ENCODE data around the gene NFYA. TPM values are rescaled to one million over a fixed set of nuclear protein-coding genes. Genes with fewer than 3 reads are reported as not detected.
A peak's percentile ranks its signal among the peaks of the same experiment; 100 is the strongest.

The NFYA gene
- total RNA-seq (2016; rRNA removed; fragmentation: Illumina TruSeq; extraction: Trizol) (22.9 and 52.0 TPM in 2 replicates), polyA plus RNA-seq (2011; rRNA removed) (14.8 and 16.0 TPM in 2 replicates), polyA minus RNA-seq (2011; rRNA and poly(A)+ RNA removed; ENCODE audit: low replicate concordance) (53.8 and 56.2 TPM in 2 replicates), Bru-seq, nascent RNA (percentile 86 among the genes with signal in this experiment), BruChase-seq, experiment 1, labeled RNA remaining after a 6-hour chase (percentile 80 among the genes with signal in this experiment), BruChase-seq, experiment 2, labeled RNA remaining after a 2-hour chase (percentile 87 among the genes with signal in this experiment)
- total RNA-seq (2016; cell fraction: cytosol; rRNA removed; fragmentation: Illumina TruSeq; extraction: Trizol; ENCODE audit: low read depth): 3.6 and 4.8 TPM in 2 replicates
- total RNA-seq (2016; cell fraction: insoluble cytoplasmic fraction; rRNA removed; fragmentation: Illumina TruSeq; extraction: Trizol): 22.0 and 49.9 TPM in 2 replicates
- total RNA-seq (2016; cell fraction: membrane; rRNA removed; fragmentation: Illumina TruSeq; extraction: Trizol): 18.4 and 21.5 TPM in 2 replicates
- total RNA-seq (2016; cell fraction: nucleus; rRNA removed; fragmentation: Illumina TruSeq; extraction: Trizol): 33.7 and 34.3 TPM in 2 replicates
- polyA plus RNA-seq (2011; cell fraction: cytosol; rRNA removed): 9.2 and 9.9 TPM in 2 replicates
- 19.0 and 21.1 TPM in 2 replicates for polyA plus RNA-seq (2011; cell fraction: nucleus; rRNA removed)
- polyA plus RNA-seq (2012): 18.5 and 18.9 TPM in 2 replicates
- 2.2 and 3.1 TPM in 2 replicates for polyA plus RNA-seq (2016; cell fraction: cytosol; fragmentation: Illumina TruSeq; extraction: Trizol; ENCODE audit: low read depth)
- 61.2 and 64.1 TPM in 2 replicates for polyA plus RNA-seq (2016; cell fraction: insoluble cytoplasmic fraction; fragmentation: Illumina TruSeq; extraction: Trizol; ENCODE audit: low read depth)
- polyA plus RNA-seq (2016; cell fraction: membrane; fragmentation: Illumina TruSeq; extraction: Trizol; ENCODE audit: low read depth): 9.3 and 11.6 TPM in 2 replicates
- 65.3 and 68.8 TPM in 2 replicates for polyA plus RNA-seq (2016; cell fraction: nucleus; fragmentation: Illumina TruSeq; extraction: Trizol; ENCODE audit: insufficient read depth, low read depth)
- 15.1 and 18.1 TPM in 2 replicates for polyA minus RNA-seq (2011; cell fraction: cytosol; rRNA and poly(A)+ RNA removed)
- 22.9 and 23.2 TPM in 2 replicates for polyA minus RNA-seq (2011; cell fraction: nucleus; rRNA and poly(A)+ RNA removed)
- long read RNA-seq, experiment 1, partial matches to known transcripts: 3 of 14 reads
- long read RNA-seq, experiment 1, other reads (novel, unspliced or antisense): 10 of 14 reads
- long read RNA-seq, experiment 2, transcript NFYA-202 (9 exons, 1,660 nt): major isoform, 11 of 51 reads
- long read RNA-seq, experiment 2, partial matches to known transcripts: 1 of 51 reads
- long read RNA-seq, experiment 2, other reads (novel, unspliced or antisense): 39 of 51 reads

DNA sequence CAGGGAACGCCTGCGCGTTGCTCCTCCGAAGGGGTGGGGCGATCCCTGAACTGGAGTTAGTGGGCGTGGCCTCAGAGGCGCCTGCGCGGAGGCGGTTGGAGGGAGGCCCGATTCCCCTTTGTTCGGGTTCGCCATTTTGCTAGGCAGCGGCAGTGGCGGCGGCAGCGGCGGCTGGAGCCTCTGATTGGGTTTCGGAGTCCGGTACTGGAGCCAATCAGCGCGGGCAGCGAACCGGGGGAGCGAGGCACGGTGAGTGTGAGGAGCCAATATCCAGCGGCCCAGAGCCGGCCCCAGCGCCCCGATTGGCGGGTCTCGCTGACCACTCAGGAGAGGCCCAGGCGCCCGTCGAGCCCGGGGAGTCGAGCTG, at the start of gene NFYA:
TSS of gene NFYA (plus strand) at position 139 of the 367 bp plus-strand sequence. CDS start 6,116 bp downstream, outside the sequence.
- in situ Hi-C loops (cut with HindIII; ENCODE audit: extremely low pct_ligation_motif_present, low pct_unique_long_range_greater_than_20kb) (loop anchor here (5.0 kb wide), 1 partner anchor 76 kb away; no protein-coding TSS in a partner anchor), intact Hi-C loops (cut with micrococcal nuclease; ENCODE audit: unreplicated experiment) (loop anchor here (2.0 kb wide), 2 partner anchors 114 to 174 kb away; no protein-coding TSS in a partner anchor)
- CTCF ChIA-PET (ENCODE audit: low intra/inter-chr PET ratio, low total read pairs): no interaction called here
- peaks cover 0 to 18% of the 10 kb centered on the region in 2 experiments; a peak in 3 of 5 replicates for H3K36me3 ChIP-seq (replicated peaks in 1 of 2; ENCODE audit: control insufficient read depth in 1 of 2, insufficient read depth in 2 of 2, low read length in 2 of 2)
- no peak for FAIRE-seq
- 0% methylated on average over 8 of the region's 37 CpGs for WGBS (ENCODE audit: low lambda C conversion rate)
- H3K4me1 ChIP-seq (ENCODE audit: insufficient read depth, low read length): peaks cover 43% of the 10 kb centered on the region
- peak within 1 kb of the TSS; percentile 97 to 100 (median 98) for H3K4me3 ChIP-seq (replicated peaks in 1 of 3; ENCODE audit: insufficient read depth in 1 of 3, low read depth in 2 of 3, low read length in 3 of 3)
- H2AFZ ChIP-seq (ENCODE audit: low read length): no peak within 1 kb of the TSS
- peak within 1 kb of the TSS; percentile 97 for H3K27ac ChIP-seq (ENCODE audit: extremely low read length, insufficient read depth, low read length)
- no peaks in the 10 kb centered on the region for H3K9me3 ChIP-seq (ENCODE audit: low read length)
- no peak for DNase-seq (ENCODE audit: low spot score)
- peak within 1 kb of the TSS; percentile 99 for H3K9ac ChIP-seq (ENCODE audit: insufficient read depth, low read depth, low read length)
- H3K79me2 ChIP-seq (ENCODE audit: insufficient read depth, low read length): peaks cover 50% of the 10 kb centered on the region
- no TSS peak for BruUV-seq (replicated peaks)
- peaks cover 17% of the 10 kb centered on the region for H4K20me1 ChIP-seq (ENCODE audit: insufficient read depth, low read length)
- no peaks in the 10 kb centered on the region; a peak in 2 of 5 replicates for H3K27me3 ChIP-seq (ENCODE audit: control insufficient read depth in 1 of 2, insufficient read depth in 2 of 2, low read length in 2 of 2)
- POLR2A ChIA-PET: interaction anchor here (0.6 to 3.0 kb wide), 24 partner anchors 9 to 1491 kb away, joined by 3 to 46 read pairs (median 4); partner anchors contain the start of genes TSPO2, UBR2 and UNC5CL
- peak within 1 kb of the TSS; percentile 93 for H3K4me2 ChIP-seq (ENCODE audit: low read depth, low read length)
- peak; percentile 90 for ATAC-seq
- TF ChIP-seq HNRNPLL (IDR thresholded peaks at IDR 0.05; ENCODE audit: low read depth, low read length, poor library complexity, severe bottlenecking) (peak; percentile 73), HCFC1 (IDR thresholded peaks at IDR 0.05; ENCODE audit: low read depth, low read length) (no peak), RFXANK (CRISPR knock-in tag; IDR thresholded peaks at IDR 0.05) (no peak), ZKSCAN1 (IDR thresholded peaks at IDR 0.05; ENCODE audit: low read length) (no peak), FLYWCH1 (CRISPR knock-in tag; IDR thresholded peaks at IDR 0.05) (no peak), ARNT2 (CRISPR knock-in tag; IDR thresholded peaks at IDR 0.05; ENCODE audit: low read depth) (no peak), ZNF562 (CRISPR knock-in tag; IDR thresholded peaks at IDR 0.05; ENCODE audit: borderline replicate concordance) (no peak), ZNF878 (CRISPR knock-in tag; IDR thresholded peaks at IDR 0.05) (no peak), ISL2 (CRISPR knock-in tag; IDR thresholded peaks at IDR 0.05) (no peak), MYNN (CRISPR knock-in tag; IDR thresholded peaks at IDR 0.05; ENCODE audit: low read depth) (no peak), IKZF1 (IDR thresholded peaks at IDR 0.05) (no peak), ZFYVE20 (CRISPR knock-in tag; IDR thresholded peaks at IDR 0.05; ENCODE audit: borderline replicate concordance, low read depth) (no peak), DZIP1 (CRISPR knock-in tag; IDR thresholded peaks at IDR 0.05) (no peak), SP2 (CRISPR knock-in tag; IDR thresholded peaks at IDR 0.05) (peak; percentile 83), SALL2 (CRISPR knock-in tag; IDR thresholded peaks at IDR 0.05) (no peak)
